Karpas-422 (cell line): ENCODE results near the gene ME3. TPM values are rescaled to one million over a fixed set of nuclear protein-coding genes. Genes with fewer than 3 reads are reported as not detected.
"Not testable (repeated sequence)": the region's sequence is repeated elsewhere in the genome, so short reads cannot be mapped to it uniquely, and the experiment has no call there.

Experiments
- DNase-seq: peaks from one replicate; pipeline ENCODE4 v3.0.0-alpha.2; 2015
- H2AFZ ChIP-seq: fragments of 200-600 bp; sonication (generic); 2 replicates; pipeline ENCODE4 v1.6.1; 2014; ENCODE audit warnings: antibody characterized with exemption, low read length, mixed read lengths
- H3K27ac ChIP-seq: fragments of 200-600 bp; sonication (generic); 2 replicates; pipeline ENCODE4 v1.5.1; 2014; ENCODE audit warnings: mild to moderate bottlenecking, low read length, moderate library complexity
- H3K27me3 ChIP-seq: fragments of 200-600 bp; sonication (generic); 2 replicates; pipeline ENCODE4 v1.6.1; 2014; ENCODE audit warnings: low read length, mixed read lengths
- H3K36me3 ChIP-seq: fragments of 200-600 bp; sonication (generic); 2 replicates; pipeline ENCODE4 v1.6.1; 2014; ENCODE audit warnings: low read length, mixed read lengths; ENCODE audit not compliant: insufficient read depth
- H3K4me1 ChIP-seq: fragments of 200-600 bp; sonication (generic); 2 replicates; pipeline ENCODE4 v1.6.1; 2014; ENCODE audit warnings: mild to moderate bottlenecking, low read length, mixed read lengths
- H3K4me2 ChIP-seq: fragments of 200-600 bp; sonication (generic); 2 replicates; pipeline ENCODE4 v1.6.1; 2014; ENCODE audit warnings: low read length, low read depth, mild to moderate bottlenecking; ENCODE audit not compliant: poor library complexity, severe bottlenecking
- H3K4me3 ChIP-seq: fragments of 200-600 bp; sonication (generic); 2 replicates; pipeline ENCODE4 v1.5.1; 2014; ENCODE audit warnings: mild to moderate bottlenecking, antibody characterized with exemption, low read length, mixed read lengths
- H3K79me2 ChIP-seq: fragments of 200-600 bp; sonication (generic); 2 replicates; pipeline ENCODE4 v1.6.1; 2014; ENCODE audit warnings: mild to moderate bottlenecking, low read length, mixed read lengths
- H3K9ac ChIP-seq: fragments of 200-600 bp; sonication (generic); 2 replicates; pipeline ENCODE4 v1.6.0; 2014; ENCODE audit warnings: low read length
- H3K9me2 ChIP-seq: fragments of 200-600 bp; sonication (generic), shearing (Covaris generic); replicated peaks from 2 replicates; pipeline ENCODE4 v1.6.0; 2014; ENCODE audit warnings: mild to moderate bottlenecking, low read length, moderate library complexity; ENCODE audit not compliant: insufficient read depth
- H3K9me3 ChIP-seq: fragments of 300-700, 200-600 bp; sonication (generic); 2 replicates; pipeline ENCODE4 v1.6.1; 2014; ENCODE audit warnings: low read length, mixed read lengths
- H4K20me1 ChIP-seq: fragments of 200-600 bp; sonication (generic); 2 replicates; pipeline ENCODE4 v1.6.1; 2014; ENCODE audit warnings: mild to moderate bottlenecking, antibody characterized with exemption, low read length, low read depth; ENCODE audit not compliant: insufficient read depth
- total RNA-seq: library from RNA; depleted of rRNA; stranded (reverse); fragments of >200 nt; shearing (Covaris generic); gene quantifications from 2 replicates; pipeline ENCODE4 v1.2.3, GENCODE V29; 2014; ENCODE audit warnings: low replicate concordance

Gene ME3
- total RNA-seq, 1 experiment from 2014 or later: not detected

- DNase-seq, H3K4me3 ChIP-seq, H3K36me3 ChIP-seq, H4K20me1 ChIP-seq, H3K9me2 ChIP-seq, H3K9me3 ChIP-seq, H3K9ac ChIP-seq, H3K27ac ChIP-seq, H3K4me1 ChIP-seq, H3K79me2 ChIP-seq, H3K27me3 ChIP-seq, H3K4me2 ChIP-seq, H2AFZ ChIP-seq: not testable (repeated sequence)
These were observed 238.9 kb downstream of the ME3 start for GRCh38 chr11:86433361-86434095.

- Histone ChIP-seq H3K4me1 (no peaks in the 10 kb centered on the region), H3K9me2 (no peaks in the 10 kb centered on the region), H3K9ac (no peak overlapping the region), H3K9me3 (no peaks in the 10 kb centered on the region), H3K27ac (no peak overlapping the region), H3K79me2 (no peaks in the 10 kb centered on the region), H4K20me1 (no peaks in the 10 kb centered on the region), H3K4me3 (no peak overlapping the region), H2AFZ (no peak overlapping the region), H3K27me3 (no peaks in the 10 kb centered on the region), H3K4me2 (no peak overlapping the region), H3K36me3 (no peaks in the 10 kb centered on the region)
- no peak for DNase-seq
These were observed 241.2 kb downstream of the ME3 start for GRCh38 chr11:86431258-86431657.

- H3K9ac ChIP-seq: no peak overlapping the region
These were observed 245.0 kb downstream of the ME3 start for GRCh38 chr11:86427441-86427840.

GRCh38 chr11:86423488-86423887, 248.9 kb downstream of the ME3 start:
- not testable (repeated sequence) for H3K27me3 ChIP-seq, H3K9me3 ChIP-seq, H3K4me3 ChIP-seq, H3K27ac ChIP-seq, H3K4me2 ChIP-seq, H3K9ac ChIP-seq, H4K20me1 ChIP-seq, H2AFZ ChIP-seq, H3K4me1 ChIP-seq, H3K79me2 ChIP-seq, DNase-seq, H3K9me2 ChIP-seq, H3K36me3 ChIP-seq

More at GRCh38 chr11:86427441-86427840, 245.0 kb downstream of the ME3 start:
- H3K9me2 ChIP-seq: no peaks in the 10 kb centered on the region
- H3K4me3 ChIP-seq: no peak overlapping the region
- H3K79me2 ChIP-seq: no peaks in the 10 kb centered on the region
- H3K27me3 ChIP-seq: no peaks in the 10 kb centered on the region
- H3K4me2 ChIP-seq: no peak overlapping the region
- no peak overlapping the region for H3K27ac ChIP-seq
- H3K36me3 ChIP-seq: no peaks in the 10 kb centered on the region
- DNase-seq: no peak
- H4K20me1 ChIP-seq: no peaks in the 10 kb centered on the region
- H2AFZ ChIP-seq: no peak overlapping the region
- no peaks in the 10 kb centered on the region for H3K9me3 ChIP-seq
- no peaks in the 10 kb centered on the region for H3K4me1 ChIP-seq

- no peaks in the 10 kb centered on the region for H3K79me2 ChIP-seq
- no peak overlapping the region for H3K27ac ChIP-seq
- H3K27me3 ChIP-seq: no peaks in the 10 kb centered on the region
- no peaks in the 10 kb centered on the region for H3K4me1 ChIP-seq
- H4K20me1 ChIP-seq: no peaks in the 10 kb centered on the region
- no peak for DNase-seq
- no peaks in the 10 kb centered on the region for H3K9me3 ChIP-seq
- no peak overlapping the region for H3K4me2 ChIP-seq
- H3K4me3 ChIP-seq: no peak overlapping the region
- no peak overlapping the region for H2AFZ ChIP-seq
- H3K9ac ChIP-seq: no peak overlapping the region
- no peaks in the 10 kb centered on the region for H3K9me2 ChIP-seq
- no peaks in the 10 kb centered on the region for H3K36me3 ChIP-seq
These were observed 250.0 kb downstream of the ME3 start for GRCh38 chr11:86422371-86422770.

GRCh38 chr11:86421946-86422345, 250.5 kb downstream of the ME3 start:
- Histone ChIP-seq H3K4me3 (no peak overlapping the region), H3K79me2 (no peaks in the 10 kb centered on the region), H3K4me1 (no peaks in the 10 kb centered on the region), H3K4me2 (no peak overlapping the region), H3K9ac (no peak overlapping the region), H3K36me3 (no peaks in the 10 kb centered on the region), H3K9me2 (no peaks in the 10 kb centered on the region), H4K20me1 (no peaks in the 10 kb centered on the region), H3K27me3 (no peaks in the 10 kb centered on the region), H3K27ac (no peak overlapping the region), H3K9me3 (no peaks in the 10 kb centered on the region), H2AFZ (no peak overlapping the region)
- DNase-seq: no peak

GRCh38 chr11:86418917-86419316, 253.5 kb downstream of the ME3 start:
- DNase-seq: peak; percentile 71
- no peaks in the 10 kb centered on the region for H3K4me1 ChIP-seq
- no peak overlapping the region for H3K27ac ChIP-seq
- no peak overlapping the region for H3K9ac ChIP-seq
- no peaks in the 10 kb centered on the region for H3K9me2 ChIP-seq
- H3K4me3 ChIP-seq: no peak overlapping the region
- H3K4me2 ChIP-seq: no peak overlapping the region
- H2AFZ ChIP-seq: no peak overlapping the region
- no peaks in the 10 kb centered on the region for H3K79me2 ChIP-seq
- no peaks in the 10 kb centered on the region for H3K27me3 ChIP-seq
- no peaks in the 10 kb centered on the region for H4K20me1 ChIP-seq
- no peaks in the 10 kb centered on the region for H3K36me3 ChIP-seq
- H3K9me3 ChIP-seq: no peaks in the 10 kb centered on the region

GRCh38 chr11:86418513-86418912, 253.9 kb downstream of the ME3 start:
- Histone ChIP-seq H3K9me2 (no peaks in the 10 kb centered on the region), H3K4me3 (no peak overlapping the region), H3K79me2 (no peaks in the 10 kb centered on the region), H3K9me3 (no peaks in the 10 kb centered on the region), H3K27me3 (no peaks in the 10 kb centered on the region), H3K4me2 (no peak overlapping the region), H3K9ac (no peak overlapping the region), H3K4me1 (no peaks in the 10 kb centered on the region), H3K27ac (no peak overlapping the region), H2AFZ (no peak overlapping the region), H4K20me1 (no peaks in the 10 kb centered on the region), H3K36me3 (no peaks in the 10 kb centered on the region)
- DNase-seq: no peak
